Suppressor macrophage treated with lipopolysaccharide for 1 hour (primary cell): Measurements from ENCODE around the gene PLAGL1.

Source experiments
- DNase-seq, 3 donors: peaks; one replicate each; pipeline ENCODE4 v3.0.0-alpha.2; 2020 to 2022

The PLAGL1 gene

GRCh38 chr6:144008846-144009245, 787 bp upstream of the PLAGL1 start:
- no peak for DNase-seq

- no peak for DNase-seq
Observed at GRCh38 chr6:144007478-144008119, 460 bp downstream of the PLAGL1 start.

- DNase-seq = peak; percentile 13 to 45 (median 34)
Observed at GRCh38 chr6:144006736-144007477, 1.2 kb downstream of the PLAGL1 start.

- DNase-seq = no peak
Observed at GRCh38 chr6:143999406-143999805, 8.7 kb downstream of the PLAGL1 start.

GRCh38 chr6:143998686-143999085, 9.4 kb downstream of the PLAGL1 start:
- DNase-seq = no peak

GRCh38 chr6:143993965-143994646, 14.0 kb downstream of the PLAGL1 start:
- no peak for DNase-seq

- DNase-seq = no peak
Observed at GRCh38 chr6:143992285-143992684, 15.8 kb downstream of the PLAGL1 start.

GRCh38 chr6:143986463-143987065, 21.5 kb downstream of the PLAGL1 start:
- DNase-seq = no peak

GRCh38 chr6:143984666-143985065, 23.4 kb downstream of the PLAGL1 start:
- DNase-seq = no peak

GRCh38 chr6:143982968-143983367, 25.1 kb downstream of the PLAGL1 start:
- DNase-seq = no peak

GRCh38 chr6:143980921-143981320, 27.1 kb downstream of the PLAGL1 start:
- no peak for DNase-seq

- DNase-seq = peak; percentile 27 to 61 (median 49)
Observed at GRCh38 chr6:143976806-143977349, 31.2 kb downstream of the PLAGL1 start.

GRCh38 chr6:143974089-143974488, 34.0 kb downstream of the PLAGL1 start:
- no peak for DNase-seq

- no peak for DNase-seq
Observed at GRCh38 chr6:143973097-143973966, 34.7 kb downstream of the PLAGL1 start.

GRCh38 chr6:143971482-143972205, 36.4 kb downstream of the PLAGL1 start:
- no peak for DNase-seq

- DNase-seq = no peak
Observed at GRCh38 chr6:143970456-143971218, 37.4 kb downstream of the PLAGL1 start.

- DNase-seq = no peak
Observed at GRCh38 chr6:143969077-143969476, 39.0 kb downstream of the PLAGL1 start.

- DNase-seq = peak; percentile 8 to 34 (median 17)
Observed at GRCh38 chr6:143967706-143968376, 40.2 kb downstream of the PLAGL1 start.

GRCh38 chr6:143966312-143966711, 41.7 kb downstream of the PLAGL1 start:
- DNase-seq = peak; percentile 23 to 57 (median 53)
